HG03095 (cell line): ENCODE measurements around the gene PRELID2.
"Not testable (repeated sequence)": the region's sequence is repeated elsewhere in the genome, so short reads cannot be mapped to it uniquely, and the experiment has no call there.

Experiments
- ATAC-seq: cut with Tn5 transposase; IDR thresholded peaks from one replicate; pipeline ENCODE4 v1.9.1; 2021; ENCODE audit warnings: moderate library complexity; ENCODE audit not compliant: unreplicated experiment

Gene PRELID2

DNA sequence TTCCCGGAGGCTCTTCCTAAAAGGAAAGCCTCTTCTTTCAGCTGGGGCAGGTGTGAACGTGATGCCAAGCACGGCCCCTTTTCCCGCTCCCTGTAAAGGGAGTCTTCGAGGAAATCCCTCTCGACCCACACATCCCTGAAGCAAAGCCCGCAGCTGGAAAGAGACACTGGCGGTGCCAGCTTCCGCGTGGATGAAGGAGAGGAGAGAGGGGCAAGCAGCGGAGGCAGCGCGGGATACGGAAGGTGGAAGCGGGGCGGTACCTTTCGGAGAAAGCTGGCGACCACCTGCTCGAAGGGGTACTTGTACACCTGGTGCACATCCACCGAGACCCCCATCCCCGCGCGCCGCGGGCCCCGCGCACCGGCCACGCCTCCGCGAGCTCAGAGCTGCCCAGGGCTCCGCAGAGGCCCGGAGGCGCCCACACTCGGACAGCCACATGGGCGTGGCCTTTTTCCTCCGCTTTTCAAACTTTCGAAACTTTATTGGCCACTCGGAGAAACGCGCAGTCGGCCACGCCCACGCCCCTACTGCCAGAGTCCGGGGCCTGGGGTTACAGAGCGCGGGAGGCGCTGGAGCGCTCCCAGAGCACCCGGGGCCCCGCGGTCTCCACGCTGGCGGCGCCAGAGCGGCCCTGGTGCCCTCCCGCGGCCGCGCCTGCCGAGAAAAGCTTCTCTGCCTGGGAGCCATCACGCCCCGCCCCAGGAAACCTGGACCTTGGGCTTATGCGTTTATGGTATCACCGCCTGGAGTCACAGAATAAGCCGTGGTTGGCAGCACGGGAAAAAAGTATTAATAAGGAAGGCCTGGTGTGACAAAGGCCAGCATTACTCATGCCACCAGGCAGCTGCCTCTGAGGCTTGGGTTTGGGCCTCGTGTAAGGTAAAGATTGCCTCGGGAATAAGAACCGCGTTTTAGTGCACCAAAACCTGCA lies at the start of gene PRELID2:
Gene PRELID2 (minus strand): TSS at position 426 of the 931 bp plus-strand sequence. CDS start 91 bp downstream, at position 335.
- ATAC-seq: peak; percentile 85

GRCh38 chr5:145874765-145875164 lies 39.6 kb upstream of the PRELID2 start:
- ATAC-seq: no peak

- no peak for ATAC-seq
Observed at GRCh38 chr5:145872914-145873313, 37.8 kb upstream of the PRELID2 start, which contains the start of gene GRXCR2. Gene GRXCR2, minus strand, starts transcription at chr5:145873014. Its CDS starts 46 bp downstream, at chr5:145872968.

GRCh38 chr5:145872486-145872885 lies 37.3 kb upstream of the PRELID2 start:
- ATAC-seq: no peak

- no peak for ATAC-seq
Observed at GRCh38 chr5:145869753-145870152, 34.6 kb upstream of the PRELID2 start.

- ATAC-seq: no peak
Observed at GRCh38 chr5:145867806-145868205, 32.7 kb upstream of the PRELID2 start.

DNA sequence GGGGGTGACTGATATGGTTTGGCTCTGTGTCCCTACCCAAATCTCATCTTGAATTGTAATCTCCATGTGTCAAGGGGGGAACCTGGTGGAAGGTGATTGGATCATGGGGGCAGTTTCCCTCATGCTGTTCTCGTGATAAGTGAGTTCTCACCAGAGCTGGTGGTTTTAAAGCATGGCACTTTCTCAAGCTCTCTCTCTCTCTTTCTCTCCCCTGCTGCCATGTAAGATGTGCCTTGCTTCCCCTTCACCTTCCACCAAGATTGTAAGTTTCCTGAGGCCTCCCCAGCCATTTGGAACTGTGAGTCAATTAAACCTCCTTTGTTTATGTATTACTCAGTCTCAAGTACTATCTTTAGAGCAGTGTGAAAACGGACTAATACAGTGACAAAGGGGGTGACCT lies 29.3 kb upstream of the PRELID2 start:
- not testable (repeated sequence) for ATAC-seq

DNA sequence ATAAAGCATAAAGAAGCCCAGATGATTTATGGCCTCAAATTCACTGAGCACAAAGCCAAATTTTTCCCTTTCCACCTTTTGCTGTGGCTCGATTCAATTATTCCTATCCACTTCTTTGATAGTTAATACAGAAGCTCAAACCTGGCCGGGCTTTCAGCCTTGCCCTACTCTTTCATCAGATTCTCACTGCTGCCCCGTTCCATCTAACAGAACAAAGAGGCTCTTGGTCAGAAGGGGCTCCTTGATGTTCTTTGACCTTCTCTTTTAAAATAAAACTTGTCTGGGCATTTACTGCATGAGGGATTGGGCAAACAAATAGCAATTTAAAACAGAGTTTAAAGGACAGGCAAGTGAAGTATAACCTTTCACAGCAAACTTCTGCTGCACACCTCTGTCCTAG lies 27.9 kb upstream of the PRELID2 start:
- ATAC-seq: no peak

- no peak for ATAC-seq
Observed at GRCh38 chr5:145859897-145860296, 24.8 kb upstream of the PRELID2 start.

DNA sequence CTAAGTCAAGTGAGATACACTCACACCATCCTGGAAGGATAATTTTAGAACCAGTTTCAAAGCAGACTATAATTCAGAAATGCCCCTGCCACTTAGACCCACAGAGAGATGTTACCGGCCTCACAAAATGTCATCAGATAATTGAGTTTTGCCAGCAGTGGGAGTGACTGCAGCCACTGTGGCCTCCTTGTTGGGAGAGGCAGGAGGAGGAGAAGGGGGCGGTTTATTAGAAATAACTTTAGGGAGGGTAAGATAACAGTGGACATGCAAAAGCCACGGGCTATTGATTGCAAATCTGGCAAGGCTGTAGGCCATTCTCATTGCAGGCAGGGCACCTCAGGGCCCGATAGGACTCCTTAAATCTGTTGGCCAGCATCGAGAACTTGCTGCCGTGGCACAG lies 24.3 kb upstream of the PRELID2 start:
- ATAC-seq: no peak

DNA sequence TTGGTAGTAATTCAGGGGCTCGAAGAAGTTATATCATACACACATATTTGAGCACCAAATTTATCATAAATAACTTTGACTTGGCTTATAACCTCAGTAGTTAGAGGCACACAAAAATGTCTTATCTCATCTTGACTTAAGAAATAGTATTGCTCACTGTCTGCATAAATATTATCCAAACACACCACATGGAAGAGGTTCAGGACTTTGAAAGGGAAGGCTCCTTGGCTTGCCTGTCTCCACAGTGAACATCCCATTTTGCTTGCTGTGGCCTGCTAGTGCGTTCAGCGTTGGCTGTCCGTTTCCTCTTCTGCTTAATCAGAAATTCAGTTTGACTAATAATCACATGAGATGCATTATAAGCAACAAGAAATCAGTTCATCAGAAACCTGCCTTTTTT lies 23.8 kb upstream of the PRELID2 start:
- no peak for ATAC-seq

- no peak for ATAC-seq
Observed at GRCh38 chr5:145856285-145856818, 21.2 kb upstream of the PRELID2 start.

DNA sequence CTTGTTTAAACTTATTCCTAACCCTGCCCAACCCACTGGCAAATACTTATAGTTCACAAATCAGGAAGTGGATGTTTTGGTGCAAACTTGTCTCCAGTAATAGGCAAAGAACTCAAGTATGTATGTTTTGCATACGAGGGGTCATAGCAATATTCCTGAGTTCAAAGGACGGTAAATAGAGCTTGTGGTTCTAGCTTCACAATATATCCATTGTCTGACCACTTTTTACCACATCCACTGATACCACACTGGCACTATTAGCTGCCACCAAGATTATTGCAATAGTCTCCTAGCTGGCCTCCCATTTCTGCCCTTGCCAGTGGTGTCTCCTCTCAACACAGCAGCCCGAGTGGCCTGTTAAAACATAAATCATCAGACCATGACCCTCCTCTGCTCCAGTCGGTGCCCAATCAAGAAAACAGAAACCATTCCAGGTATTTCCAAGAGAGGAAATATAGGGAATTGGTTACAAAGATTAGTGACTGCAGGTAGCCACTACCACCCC lies 20.7 kb upstream of the PRELID2 start:
- no peak for ATAC-seq

DNA sequence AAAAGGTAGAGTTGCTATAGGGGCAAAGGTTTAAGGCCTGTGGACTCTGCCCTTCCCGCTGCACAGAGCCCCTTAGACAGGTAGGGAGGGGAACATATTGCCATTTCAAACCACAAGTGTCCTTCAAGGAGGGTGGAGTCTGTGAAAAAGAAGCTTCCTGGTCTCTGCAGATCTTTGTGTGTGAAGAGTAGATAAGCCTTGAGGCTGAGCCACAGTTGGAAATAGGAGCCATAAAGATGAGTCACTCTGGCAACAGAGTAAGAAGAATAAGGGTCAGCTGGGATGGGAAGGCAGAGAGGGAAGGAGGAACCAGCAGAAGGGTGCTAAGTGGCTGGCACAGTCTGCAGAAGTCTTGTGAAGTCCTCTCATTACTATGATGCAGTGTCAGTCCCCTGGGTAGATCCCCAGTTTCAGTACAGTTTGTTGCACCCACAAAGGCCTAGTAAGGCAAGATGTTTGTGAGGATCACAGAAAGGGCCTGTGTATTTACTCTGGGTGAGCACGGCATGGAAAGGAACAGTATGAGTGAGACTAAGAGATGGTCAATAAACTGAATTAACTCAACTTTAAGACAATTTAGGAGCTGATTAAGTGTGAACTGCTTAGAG lies 19.6 kb upstream of the PRELID2 start:
- ATAC-seq: no peak

GRCh38 chr5:145853781-145854376 lies 18.7 kb upstream of the PRELID2 start:
- no peak for ATAC-seq

- no peak for ATAC-seq
Observed at GRCh38 chr5:145852990-145853389, 17.8 kb upstream of the PRELID2 start.

- ATAC-seq: no peak
Observed at GRCh38 chr5:145848854-145849253, 13.7 kb upstream of the PRELID2 start.

DNA sequence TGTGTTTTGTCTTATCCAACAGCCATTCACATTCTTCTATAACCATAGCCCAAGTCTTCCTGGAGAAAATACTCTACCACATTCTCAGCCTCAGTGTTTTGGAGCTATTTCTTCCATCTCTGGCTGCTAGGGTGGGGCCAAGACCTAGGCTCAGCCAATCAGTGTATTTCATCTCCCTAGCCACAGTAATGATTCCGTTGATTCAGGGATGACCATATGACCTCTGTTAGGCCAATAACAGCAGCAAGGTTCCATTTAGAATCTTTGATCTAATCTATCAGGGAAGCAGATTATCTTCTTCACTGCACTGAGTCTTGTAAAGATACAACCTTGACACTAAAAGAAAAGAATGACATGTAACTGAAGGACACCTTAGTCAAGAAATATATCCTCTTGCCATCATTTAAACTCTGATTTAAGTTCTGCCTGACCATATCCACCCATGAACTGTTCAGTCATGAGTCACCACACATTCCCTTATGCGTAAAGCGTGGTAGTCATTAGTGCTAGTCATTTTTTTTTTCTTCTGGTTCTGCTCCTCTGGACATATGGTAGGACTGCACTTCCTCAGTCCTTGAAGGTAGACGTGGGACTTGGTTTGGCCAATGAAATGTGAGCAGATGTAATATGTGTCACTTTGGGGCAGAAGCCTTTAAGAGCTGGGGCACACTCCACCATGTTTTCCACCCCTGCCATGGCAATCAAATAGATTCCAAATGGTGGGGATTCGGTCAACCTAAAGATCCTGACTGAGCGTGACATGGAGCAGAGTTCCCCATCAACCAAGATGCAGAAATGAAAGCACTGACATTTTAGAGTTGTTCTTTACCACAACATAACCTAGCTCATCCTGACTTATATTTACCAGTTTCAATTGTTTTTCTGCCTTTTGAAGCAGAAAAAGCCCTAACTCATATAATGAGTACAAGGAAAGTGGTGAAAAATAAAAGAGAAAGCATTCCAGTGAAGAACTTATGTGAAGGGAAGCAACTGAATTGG lies 12.7 kb upstream of the PRELID2 start:
- ATAC-seq: no peak

DNA sequence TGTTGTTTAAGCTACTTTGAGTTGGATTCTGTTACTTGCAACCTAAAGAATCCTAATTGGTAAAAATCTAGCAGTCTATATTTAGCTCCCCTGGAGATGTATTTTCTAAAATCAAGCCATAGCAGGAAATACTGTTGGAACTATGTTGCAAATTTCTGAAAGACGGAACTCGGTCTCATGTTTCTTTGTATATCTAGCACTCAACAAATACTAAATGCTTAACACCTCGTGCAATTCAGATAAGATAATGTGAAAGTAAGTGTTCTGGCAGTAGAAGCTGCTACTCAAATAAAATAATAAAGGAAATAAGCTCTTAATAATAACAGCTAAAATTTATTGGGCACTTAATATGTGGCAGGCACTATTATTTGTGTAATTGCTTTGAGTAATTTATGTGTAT lies 10.9 kb upstream of the PRELID2 start:
- ATAC-seq: no peak

DNA sequence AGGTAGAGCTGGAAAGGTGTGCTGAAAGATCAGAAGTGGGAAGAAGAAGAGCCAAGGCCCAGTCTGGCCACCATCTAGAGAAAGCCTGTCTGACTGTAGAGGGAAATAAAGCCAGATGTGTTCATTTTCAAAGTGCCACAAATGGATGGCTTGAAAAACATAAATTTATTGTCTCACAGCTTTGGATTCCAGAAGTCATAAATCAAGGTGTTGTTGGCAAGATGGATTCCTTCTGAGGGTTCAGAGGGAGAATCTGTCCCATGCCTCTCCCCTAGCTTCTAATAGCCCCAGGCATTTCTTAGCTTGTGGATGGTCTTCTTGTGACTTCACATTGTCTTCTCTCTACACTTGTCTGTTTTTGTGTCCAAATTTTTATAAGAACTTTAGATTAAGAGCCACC lies 6.2 kb upstream of the PRELID2 start:
- no peak for ATAC-seq
